ENCODE results near the gene PRUNE2.

Gene PRUNE2

GRCh38 chr9:76803083-76803482 is 102.8 kb downstream of the PRUNE2 start:
- DNase-seq (ENCODE audit: low read depth) = no peak
- TF ChIP-seq, protein P1, sequence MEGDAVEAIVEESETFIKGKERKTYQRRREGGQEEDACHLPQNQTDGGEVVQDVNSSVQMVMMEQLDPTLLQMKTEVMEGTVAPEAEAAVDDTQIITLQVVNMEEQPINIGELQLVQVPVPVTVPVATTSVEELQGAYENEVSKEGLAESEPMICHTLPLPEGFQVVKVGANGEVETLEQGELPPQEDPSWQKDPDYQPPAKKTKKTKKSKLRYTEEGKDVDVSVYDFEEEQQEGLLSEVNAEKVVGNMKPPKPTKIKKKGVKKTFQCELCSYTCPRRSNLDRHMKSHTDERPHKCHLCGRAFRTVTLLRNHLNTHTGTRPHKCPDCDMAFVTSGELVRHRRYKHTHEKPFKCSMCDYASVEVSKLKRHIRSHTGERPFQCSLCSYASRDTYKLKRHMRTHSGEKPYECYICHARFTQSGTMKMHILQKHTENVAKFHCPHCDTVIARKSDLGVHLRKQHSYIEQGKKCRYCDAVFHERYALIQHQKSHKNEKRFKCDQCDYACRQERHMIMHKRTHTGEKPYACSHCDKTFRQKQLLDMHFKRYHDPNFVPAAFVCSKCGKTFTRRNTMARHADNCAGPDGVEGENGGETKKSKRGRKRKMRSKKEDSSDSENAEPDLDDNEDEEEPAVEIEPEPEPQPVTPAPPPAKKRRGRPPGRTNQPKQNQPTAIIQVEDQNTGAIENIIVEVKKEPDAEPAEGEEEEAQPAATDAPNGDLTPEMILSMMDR (IDR thresholded peaks at IDR 0.05; ENCODE audit: low read depth, low read length, missing control alignments) = no peak
- no peak overlapping the region for H3K4me3 ChIP-seq (ENCODE audit: low read depth, low read length)
- in situ Hi-C loops (cut with HindIII; ENCODE audit: low sequenced_read_pairs) = no loop called here

DNA sequence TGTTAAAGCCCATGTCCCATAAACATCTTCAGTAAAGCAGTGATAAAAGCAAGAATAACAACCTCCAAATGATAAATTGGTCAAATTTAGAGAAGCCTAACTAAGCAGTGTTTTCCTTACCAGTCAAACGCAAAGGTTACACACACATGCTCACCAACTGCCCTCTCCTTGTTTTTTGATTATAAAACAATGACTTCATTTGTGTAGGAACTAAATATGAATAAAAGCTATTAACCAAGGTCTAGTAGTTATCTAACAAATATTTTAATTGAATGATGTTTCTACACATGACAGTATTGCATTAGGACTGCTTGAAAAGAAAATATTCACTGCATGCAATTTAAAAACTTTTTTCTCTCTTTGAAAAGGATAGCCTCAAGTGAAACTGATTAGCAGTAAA is 105.0 kb downstream of the PRUNE2 start:
- in situ Hi-C loops (cut with HindIII; ENCODE audit: low sequenced_read_pairs) = no loop called here
- DNase-seq (ENCODE audit: low read depth) = no peak
- TF ChIP-seq, protein P1 (IDR thresholded peaks at IDR 0.05; ENCODE audit: low read depth, low read length, missing control alignments) = no peak
- no peak overlapping the region for H3K4me3 ChIP-seq (ENCODE audit: low read depth, low read length)

DNA sequence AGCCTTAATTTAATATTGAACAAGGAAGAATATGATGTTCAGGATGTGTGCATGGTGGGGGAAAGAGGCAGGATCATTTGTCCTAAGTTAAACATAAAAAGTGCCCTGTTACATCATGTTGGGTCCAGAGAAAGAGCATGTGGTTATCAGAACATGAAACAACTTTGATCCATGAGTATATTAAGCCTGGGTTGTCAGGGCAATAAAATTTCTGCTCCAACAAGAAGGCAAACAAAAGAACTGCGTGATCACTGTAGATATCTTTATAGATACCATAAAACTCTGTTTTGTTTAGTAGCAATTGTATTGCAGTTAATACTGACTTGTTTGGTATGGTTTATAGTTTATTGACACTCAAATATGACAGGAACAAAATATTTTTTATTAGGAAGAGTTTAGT is 106.4 kb downstream of the PRUNE2 start:
- TF ChIP-seq, protein P1 (IDR thresholded peaks at IDR 0.05; ENCODE audit: low read depth, low read length, missing control alignments) = no peak
- no peak overlapping the region for H3K4me3 ChIP-seq (ENCODE audit: low read depth, low read length)
- in situ Hi-C loops (cut with HindIII; ENCODE audit: low sequenced_read_pairs) = no loop called here
- DNase-seq (ENCODE audit: low read depth) = no peak

DNA sequence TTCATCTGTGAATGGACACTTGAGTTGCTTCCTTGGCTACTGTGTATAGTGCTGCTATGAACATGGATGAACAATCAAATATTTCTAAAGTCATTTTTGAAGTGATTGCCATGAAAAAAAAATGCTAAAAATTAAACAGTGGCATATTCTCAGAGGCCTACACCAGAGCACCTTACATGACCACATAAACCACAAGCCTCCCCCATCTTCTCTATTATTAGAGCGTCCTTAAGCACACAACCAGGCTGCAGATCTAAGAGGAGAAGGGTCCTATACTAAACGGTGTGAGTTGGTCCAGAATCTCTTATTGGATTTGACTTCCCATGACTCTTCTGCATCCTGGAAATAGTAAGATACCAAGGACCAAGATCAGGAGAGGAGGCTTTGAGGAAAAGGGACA is 107.4 kb downstream of the PRUNE2 start:
- in situ Hi-C loops (cut with HindIII; ENCODE audit: low sequenced_read_pairs) = no loop called here
- no peak for DNase-seq (ENCODE audit: low read depth)
- H3K4me3 ChIP-seq (ENCODE audit: low read depth, low read length) = no peak overlapping the region
- TF ChIP-seq, protein P1 (IDR thresholded peaks at IDR 0.05; ENCODE audit: low read depth, low read length, missing control alignments) = no peak

DNA sequence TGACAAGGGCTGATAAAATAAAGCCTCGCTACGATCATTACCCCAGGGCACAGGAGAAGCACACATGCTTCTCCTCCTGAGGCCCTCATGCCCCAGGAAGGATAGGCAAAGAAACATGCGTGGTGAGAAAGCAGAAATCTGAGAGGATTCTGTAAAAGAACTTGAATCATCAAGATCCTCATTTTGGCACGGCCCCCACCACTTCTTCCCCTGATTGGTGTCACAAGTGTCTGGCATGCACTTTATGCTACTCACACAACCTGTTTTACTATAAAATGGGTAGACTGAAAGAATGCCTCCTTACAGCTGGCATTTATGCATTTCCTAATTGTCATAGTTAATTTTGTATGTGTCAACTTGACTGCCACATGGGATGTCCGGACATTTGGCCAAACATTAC is 109.6 kb downstream of the PRUNE2 start:
- in situ Hi-C loops (cut with HindIII; ENCODE audit: low sequenced_read_pairs) = no loop called here
- no peak for DNase-seq (ENCODE audit: low read depth)
- TF ChIP-seq, protein P1 (IDR thresholded peaks at IDR 0.05; ENCODE audit: low read depth, low read length, missing control alignments) = no peak

GRCh38 chr9:76793784-76794431 is 112.0 kb downstream of the PRUNE2 start:
- TF ChIP-seq, protein P1 (IDR thresholded peaks at IDR 0.05; ENCODE audit: low read depth, low read length, missing control alignments) = no peak
- no peak overlapping the region for H3K4me3 ChIP-seq (ENCODE audit: low read depth, low read length)
- in situ Hi-C loops (cut with HindIII; ENCODE audit: low sequenced_read_pairs) = no loop called here
- no peak for DNase-seq (ENCODE audit: low read depth)

More for the DNA sequence above, 109.6 kb downstream of the PRUNE2 start:
- H3K4me3 ChIP-seq (ENCODE audit: low read depth, low read length) = no peak overlapping the region

Measured in astrocyte of the cerebellum (primary cell).